Ammon's horn (tissue), 1 donor: Measurements from ENCODE around the gene RBMX.

Source experiments
- DNase-seq: peaks from one replicate; pipeline ENCODE4 v3.0.0-alpha.2; 2016; ENCODE audit warnings: low spot score

RBMX gene

GRCh38 chrX:136835761-136836160, 44.8 kb downstream of the RBMX start:
- DNase-seq: no peak

- no peak for DNase-seq
These were observed 51.1 kb downstream of the RBMX start for GRCh38 chrX:136829413-136829812.

DNA sequence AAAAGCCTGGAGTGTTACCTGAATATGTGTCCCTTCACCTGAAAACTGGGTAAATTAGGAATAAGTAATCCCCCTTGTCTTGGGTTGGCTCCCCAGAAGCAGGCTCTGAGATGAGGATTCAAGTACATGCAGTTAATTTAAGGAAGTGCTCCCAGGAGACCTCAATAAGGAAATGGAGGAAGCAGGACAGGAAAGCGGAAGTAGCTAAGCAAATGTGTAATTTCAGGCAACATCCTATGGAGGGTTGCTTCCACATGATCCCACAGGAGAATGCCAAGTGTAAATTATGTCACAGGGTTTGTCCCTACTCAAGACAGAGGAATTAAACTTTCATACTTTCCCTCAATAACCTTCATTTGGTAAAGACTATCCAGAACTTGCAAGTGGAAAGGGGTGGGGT, 51.7 kb downstream of the RBMX start:
- peak; percentile 20 for DNase-seq

GRCh38 chrX:136827026-136827425, 53.5 kb downstream of the RBMX start:
- no peak for DNase-seq

DNA sequence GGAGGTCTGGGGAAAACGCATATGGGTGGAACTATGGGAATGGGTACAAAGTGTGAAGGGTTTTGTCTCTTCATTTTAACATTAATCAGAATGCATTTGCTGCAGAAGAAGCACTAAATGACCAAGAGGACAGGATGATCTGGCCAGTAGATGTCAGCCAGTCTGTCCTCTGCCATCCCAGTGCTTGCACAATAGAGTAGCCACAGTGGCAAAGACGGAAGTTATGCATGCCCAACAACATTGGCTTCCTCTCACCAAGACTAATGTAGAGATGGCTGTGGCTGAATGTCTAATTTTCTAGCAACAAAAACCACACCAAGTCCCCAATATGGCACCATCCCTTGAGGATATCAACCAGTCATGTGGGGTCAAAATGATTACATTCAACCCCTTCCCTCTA, 54.8 kb downstream of the RBMX start:
- peak; percentile 15 for DNase-seq
